ENCODE results near the gene IGF1R. TPM values are rescaled to one million over a fixed set of nuclear protein-coding genes. Genes with fewer than 3 reads are reported as not detected.

Gene IGF1R
- total RNA-seq, 1 experiment from 2014 or later: 16.3 TPM

- Histone ChIP-seq H3K9ac (ENCODE audit: low read length) (no peak overlapping the region), H4K20me1 (ENCODE audit: insufficient read depth) (no peaks in the 10 kb centered on the region), H3K9me3 (ENCODE audit: control insufficient read depth in 1 of 2, insufficient read depth in 1 of 2, low read depth in 1 of 2, low read length in 2 of 2) (no peaks in the 10 kb centered on the region), H3K4me3 (replicated peaks in 1 of 2; ENCODE audit: low read depth in 1 of 2, low read length in 2 of 2) (no peak overlapping the region), H3K27me3 (ENCODE audit: insufficient read depth, low read length) (no peaks in the 10 kb centered on the region), H3K27ac (ENCODE audit: low read depth, low read length) (no peak overlapping the region), H3K9me2 (ENCODE audit: insufficient read depth) (no peaks in the 10 kb centered on the region), H3K4me1 (ENCODE audit: control insufficient read depth in 1 of 2, insufficient read depth in 2 of 2, low read length in 2 of 2) (no peaks in the 10 kb centered on the region), H3K36me3 (ENCODE audit: control insufficient read depth in 1 of 2, insufficient read depth in 2 of 2, low read length in 2 of 2) (no peaks in the 10 kb centered on the region), H3K79me2 (ENCODE audit: insufficient read depth, low read length) (no peaks in the 10 kb centered on the region), H3K4me2 (ENCODE audit: low read length) (no peak overlapping the region), H2AFZ (ENCODE audit: low read depth, low read length, poor library complexity, severe bottlenecking) (no peak overlapping the region)
- BruUV-seq (replicated peaks): no TSS peak
- DNase-seq (ENCODE audit: low read depth, low spot score) (no peak), ATAC-seq (no peak)
- TF ChIP-seq EZH2phosphoT487 (IDR thresholded peaks at IDR 0.05; ENCODE audit: borderline replicate concordance) (no peak), TCF7L2 (IDR thresholded peaks at IDR 0.05; ENCODE audit: borderline replicate concordance, extremely low read depth, insufficient read depth, insufficient read length) (no peak), SP1 (IDR thresholded peaks at IDR 0.05; ENCODE audit: low read depth) (no peak), POLR2AphosphoS5 (IDR thresholded peaks at IDR 0.05; ENCODE audit: low read depth, low read length) (no peak), CEBPB (IDR thresholded peaks at IDR 0.05; ENCODE audit: low read depth) (no peak), ELF1 (IDR thresholded peaks at IDR 0.05; ENCODE audit: borderline replicate concordance, low read depth) (no peak), POLR2A (IDR thresholded peaks at IDR 0.05; ENCODE audit: borderline replicate concordance, extremely low read depth, insufficient read depth, insufficient read length) (no peak), REST (IDR thresholded peaks at IDR 0.05; ENCODE audit: low read depth) (no peak), ATF3 (IDR thresholded peaks at IDR 0.05) (no peak), EZH2 (IDR thresholded peaks at IDR 0.05) (no peak), CTCF (IDR thresholded peaks at IDR 0.05 in 2 of 3, conservative IDR thresholded peaks at IDR 0.05 in 1 of 3; ENCODE audit: borderline replicate concordance in 1 of 3, insufficient read depth in 1 of 3, low read depth in 2 of 3, low read length in 2 of 3) (no peak), FOSL1 (IDR thresholded peaks at IDR 0.05; ENCODE audit: low read depth) (no peak), ZFX (IDR thresholded peaks at IDR 0.05) (no peak), ZBTB33 (IDR thresholded peaks at IDR 0.05; ENCODE audit: extremely low read depth, insufficient replicate concordance, low read length) (no peak)
- intact Hi-C loops (cut with micrococcal nuclease): no loop called here
- CTCF ChIA-PET: no interaction called here
- POLR2A ChIA-PET: no interaction called here
- RAD21 ChIA-PET (ENCODE audit: low non-redundant PET in 1 of 2, low total read pairs in 2 of 2, uncharacterized antibody in 2 of 2, unreplicated experiment in 2 of 2): no interaction called here
Measured at GRCh38 chr15:98764291-98764690, 116.0 kb downstream of the IGF1R start.
